ENCODE data around the gene HECW1. TPM values are rescaled to one million over a fixed set of nuclear protein-coding genes. Genes with fewer than 3 reads are reported as not detected.
"Not testable (repeated sequence)": the region's sequence is repeated elsewhere in the genome, so short reads cannot be mapped to it uniquely, and the experiment has no call there.

HECW1 gene
- polyA plus RNA-seq (2013, experiment 1 of 2) = 2.2 TPM
- 1.5 TPM for polyA plus RNA-seq (2013, experiment 2 of 2)

DNA sequence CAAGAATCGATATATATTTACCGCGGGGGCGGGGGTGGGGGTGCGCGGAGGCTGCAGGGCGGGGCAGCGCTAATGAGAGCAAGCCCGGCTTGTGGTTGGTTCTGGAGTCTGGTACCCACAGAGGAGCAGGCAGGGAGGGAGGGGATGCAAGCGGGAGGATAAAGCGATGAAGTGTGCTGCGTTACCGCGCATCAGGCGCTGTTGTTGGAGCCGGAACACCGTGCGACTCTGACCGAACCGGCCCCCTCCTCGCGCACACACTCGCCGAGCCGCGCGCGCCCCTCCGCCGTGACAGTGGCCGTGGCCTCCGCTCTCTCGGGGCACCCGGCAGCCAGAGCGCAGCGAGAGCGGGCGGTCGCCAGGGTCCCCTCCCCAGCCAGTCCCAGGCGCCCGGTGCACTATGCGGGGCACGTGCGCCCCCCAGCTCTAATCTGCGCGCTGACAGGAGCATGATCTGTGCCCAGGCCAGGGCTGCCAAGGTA is at the start of gene HECW1:
TSS of gene HECW1 (plus strand) at position 189 of the 482 bp plus-strand sequence. CDS start 131,259 bp downstream, outside the sequence.
- Histone ChIP-seq H3K18ac (ENCODE audit: low read length) (peak within 1 kb of the TSS; percentile 80), H3K4me2 (ENCODE audit: low read length) (peak within 1 kb of the TSS; percentile 53), H3K79me2 (ENCODE audit: control insufficient read depth, insufficient read depth, low read length) (no peaks in the 10 kb centered on the region), H3K79me1 (ENCODE audit: low read length) (no peaks in the 10 kb centered on the region), H3K27ac (ENCODE audit: low read depth, low read length) (peak within 1 kb of the TSS; percentile 53), H3K56ac (ENCODE audit: low read length) (peak within 1 kb of the TSS; percentile 80), H3K9ac (ENCODE audit: low read length) (peak within 1 kb of the TSS; percentile 80), H3K4me3 (ENCODE audit: low read length) (peak within 1 kb of the TSS; percentile 39), H2AK5ac (ENCODE audit: low read length) (no peak within 1 kb of the TSS), H2BK5ac (ENCODE audit: low read length) (no peak within 1 kb of the TSS), H3K4me1 (ENCODE audit: control insufficient read depth, low read depth, low read length) (peaks cover 3% of the 10 kb centered on the region), H2BK120ac (ENCODE audit: low read depth, low read length) (peak within 1 kb of the TSS; percentile 32), H4K5ac (ENCODE audit: low read length) (no peak within 1 kb of the TSS), H2BK15ac (replicated peaks; ENCODE audit: low read depth) (no peak within 1 kb of the TSS), H3K4ac (ENCODE audit: low read depth, low read length) (no peak within 1 kb of the TSS), H3K36me3 (ENCODE audit: control insufficient read depth, insufficient read depth, low read length) (no peaks in the 10 kb centered on the region), H3K27me3 (ENCODE audit: insufficient read depth, low read length, poor library complexity) (no peaks in the 10 kb centered on the region), H3K23ac (ENCODE audit: low read length) (no peak within 1 kb of the TSS), H4K8ac (ENCODE audit: low read depth, low read length) (no peak within 1 kb of the TSS)
- DNase-seq = peak; percentile 50
- no CpG with 5 or more reads among the region's 46 CpGs for WGBS (ENCODE audit: extremely low coverage, insufficient coverage, low lambda C conversion rate)

DNA sequence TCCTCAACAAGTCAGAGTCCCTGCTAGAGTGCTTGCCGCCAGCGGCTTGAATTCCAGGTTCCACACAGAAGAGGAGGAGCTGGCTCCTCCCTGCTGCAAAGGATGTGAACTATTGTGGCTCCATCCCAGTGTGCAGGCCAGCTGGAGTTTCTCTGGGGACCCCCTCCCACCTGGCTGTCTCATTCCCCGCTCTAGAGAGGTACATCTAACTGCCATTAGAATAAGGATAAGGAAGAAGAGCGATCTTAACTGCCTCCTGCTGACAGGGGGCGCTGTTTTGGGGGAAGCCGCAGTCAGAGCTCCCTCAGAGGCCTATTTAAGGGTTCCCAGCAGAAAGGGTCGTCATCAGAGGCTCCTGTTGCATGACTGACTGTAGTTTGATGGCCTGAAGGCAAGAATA is 40.8 kb upstream of the HECW1 start:
- H3K4me3 ChIP-seq (ENCODE audit: low read length) = no peak overlapping the region
- H3K4ac ChIP-seq (ENCODE audit: low read depth, low read length) = no peak overlapping the region
- no peaks in the 10 kb centered on the region for H3K27me3 ChIP-seq (ENCODE audit: insufficient read depth, low read length, poor library complexity)
- peaks cover 2% of the 10 kb centered on the region for H3K4me1 ChIP-seq (ENCODE audit: control insufficient read depth, low read depth, low read length)
- no peak overlapping the region for H2AK5ac ChIP-seq (ENCODE audit: low read length)
- H2BK5ac ChIP-seq (ENCODE audit: low read length) = peak overlapping the region; percentile 81
- DNase-seq = peak; percentile 86
- no peak overlapping the region for H3K27ac ChIP-seq (ENCODE audit: low read depth, low read length)
- no peaks in the 10 kb centered on the region for H3K79me2 ChIP-seq (ENCODE audit: control insufficient read depth, insufficient read depth, low read length)
- peak overlapping the region; percentile 50 for H3K9ac ChIP-seq (ENCODE audit: low read length)
- WGBS (ENCODE audit: extremely low coverage, insufficient coverage, low lambda C conversion rate) = no CpG with 5 or more reads among the region's 7 CpGs
- no peaks in the 10 kb centered on the region for H3K79me1 ChIP-seq (ENCODE audit: low read length)
- H3K23ac ChIP-seq (ENCODE audit: low read length) = no peak overlapping the region
- H3K4me2 ChIP-seq (ENCODE audit: low read length) = no peak overlapping the region
- H2BK120ac ChIP-seq (ENCODE audit: low read depth, low read length) = peak overlapping the region; percentile 89
- no peaks in the 10 kb centered on the region for H3K36me3 ChIP-seq (ENCODE audit: control insufficient read depth, insufficient read depth, low read length)
- peak overlapping the region; percentile 49 for H3K56ac ChIP-seq (ENCODE audit: low read length)
- H4K8ac ChIP-seq (ENCODE audit: low read depth, low read length) = peak overlapping the region; percentile 15
- peak overlapping the region; percentile 3 for H2BK15ac ChIP-seq (replicated peaks; ENCODE audit: low read depth)
- peak overlapping the region; percentile 78 for H3K18ac ChIP-seq (ENCODE audit: low read length)
- peak overlapping the region; percentile 99 for H4K5ac ChIP-seq (ENCODE audit: low read length)

DNA sequence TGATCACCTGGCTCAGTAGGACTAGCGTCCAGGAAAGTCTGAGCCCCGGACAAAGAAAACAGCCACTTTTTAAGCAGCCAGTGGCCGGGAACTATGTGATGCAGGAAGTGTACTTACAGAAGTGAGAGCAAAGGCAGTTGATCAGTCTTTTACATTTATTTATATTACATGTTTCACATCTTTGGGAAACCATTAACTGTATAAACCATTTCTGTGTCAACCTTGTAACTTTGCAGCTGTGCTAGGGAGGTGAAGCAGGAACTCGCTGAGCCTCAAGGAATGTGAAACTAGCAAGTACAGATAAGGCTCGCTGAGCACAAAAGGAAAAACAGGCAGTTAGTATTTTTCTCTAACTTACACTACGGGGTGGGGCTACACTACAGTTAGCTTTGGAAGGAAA is 39.9 kb upstream of the HECW1 start:
- H3K4me3 ChIP-seq (ENCODE audit: low read length) = no peak overlapping the region
- H3K79me2 ChIP-seq (ENCODE audit: control insufficient read depth, insufficient read depth, low read length) = no peaks in the 10 kb centered on the region
- H3K4me1 ChIP-seq (ENCODE audit: control insufficient read depth, low read depth, low read length) = peaks cover 2% of the 10 kb centered on the region
- DNase-seq = no peak
- H4K8ac ChIP-seq (ENCODE audit: low read depth, low read length) = no peak overlapping the region
- no peak overlapping the region for H2BK120ac ChIP-seq (ENCODE audit: low read depth, low read length)
- H2BK5ac ChIP-seq (ENCODE audit: low read length) = no peak overlapping the region
- no peak overlapping the region for H3K23ac ChIP-seq (ENCODE audit: low read length)
- no peak overlapping the region for H3K56ac ChIP-seq (ENCODE audit: low read length)
- no peak overlapping the region for H3K4me2 ChIP-seq (ENCODE audit: low read length)
- no CpG with 5 or more reads among the region's 6 CpGs for WGBS (ENCODE audit: extremely low coverage, insufficient coverage, low lambda C conversion rate)
- no peak overlapping the region for H3K9ac ChIP-seq (ENCODE audit: low read length)
- no peak overlapping the region for H3K27ac ChIP-seq (ENCODE audit: low read depth, low read length)
- H3K36me3 ChIP-seq (ENCODE audit: control insufficient read depth, insufficient read depth, low read length) = no peaks in the 10 kb centered on the region
- H2BK15ac ChIP-seq (replicated peaks; ENCODE audit: low read depth) = no peak overlapping the region
- no peaks in the 10 kb centered on the region for H3K79me1 ChIP-seq (ENCODE audit: low read length)
- H2AK5ac ChIP-seq (ENCODE audit: low read length) = no peak overlapping the region
- no peaks in the 10 kb centered on the region for H3K27me3 ChIP-seq (ENCODE audit: insufficient read depth, low read length, poor library complexity)
- H3K4ac ChIP-seq (ENCODE audit: low read depth, low read length) = peak overlapping the region; percentile 70
- no peak overlapping the region for H3K18ac ChIP-seq (ENCODE audit: low read length)
- no peak overlapping the region for H4K5ac ChIP-seq (ENCODE audit: low read length)

DNA sequence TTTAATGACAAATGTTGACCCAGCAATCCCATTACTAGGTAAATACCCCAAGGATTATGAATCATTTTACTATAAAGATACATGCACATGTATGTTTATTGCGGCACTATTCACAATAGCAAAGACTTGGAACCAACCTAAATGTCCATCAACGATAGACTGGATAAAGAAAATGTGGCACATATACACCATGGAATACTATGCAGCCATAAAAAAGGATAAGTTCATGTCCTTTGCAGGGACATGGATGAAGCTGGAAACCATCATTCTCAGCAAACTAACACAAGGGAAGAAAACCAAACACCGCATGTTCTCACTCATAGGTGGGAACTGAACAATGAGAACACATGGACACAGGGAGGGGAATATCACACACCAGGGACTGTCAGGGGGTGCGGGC is 38.6 kb upstream of the HECW1 start:
- H4K5ac ChIP-seq (ENCODE audit: low read length); DNase-seq; H3K23ac ChIP-seq (ENCODE audit: low read length); H3K4me1 ChIP-seq (ENCODE audit: control insufficient read depth, low read depth, low read length); H2BK5ac ChIP-seq (ENCODE audit: low read length); H3K79me2 ChIP-seq (ENCODE audit: control insufficient read depth, insufficient read depth, low read length); H2AK5ac ChIP-seq (ENCODE audit: low read length); H2BK15ac ChIP-seq (replicated peaks; ENCODE audit: low read depth); H3K4me2 ChIP-seq (ENCODE audit: low read length); H4K8ac ChIP-seq (ENCODE audit: low read depth, low read length); H2BK120ac ChIP-seq (ENCODE audit: low read depth, low read length); H3K4ac ChIP-seq (ENCODE audit: low read depth, low read length); H3K56ac ChIP-seq (ENCODE audit: low read length); H3K79me1 ChIP-seq (ENCODE audit: low read length); H3K9ac ChIP-seq (ENCODE audit: low read length); H3K18ac ChIP-seq (ENCODE audit: low read length); H3K27me3 ChIP-seq (ENCODE audit: insufficient read depth, low read length, poor library complexity); H3K4me3 ChIP-seq (ENCODE audit: low read length); H3K36me3 ChIP-seq (ENCODE audit: control insufficient read depth, insufficient read depth, low read length); H3K27ac ChIP-seq (ENCODE audit: low read depth, low read length): not testable (repeated sequence)
- WGBS (ENCODE audit: extremely low coverage, insufficient coverage, low lambda C conversion rate) = no CpG with 5 or more reads among the region's 4 CpGs

DNA sequence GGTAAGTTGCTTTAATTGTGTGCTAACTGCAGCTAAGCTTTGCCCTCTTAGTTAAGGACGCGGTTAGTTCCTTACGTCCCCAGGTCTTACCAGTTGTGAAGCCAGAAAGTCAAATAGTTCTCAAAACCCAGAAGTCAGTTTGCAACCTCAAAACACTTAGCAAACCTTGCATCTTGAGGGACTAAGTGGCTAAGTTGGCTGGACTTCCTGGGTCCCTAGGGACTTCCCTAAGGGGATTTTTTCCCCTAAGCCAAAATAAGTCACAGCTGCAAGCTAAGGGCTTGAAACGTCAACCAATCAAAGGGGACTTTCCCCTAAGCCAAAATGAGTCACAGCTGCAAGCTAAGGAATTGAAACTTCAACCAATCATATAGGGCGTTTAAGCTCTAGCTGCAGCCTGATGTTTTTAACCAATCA is 36.2 kb upstream of the HECW1 start:
- Histone ChIP-seq H3K23ac (ENCODE audit: low read length) (no peak overlapping the region), H3K4me1 (ENCODE audit: control insufficient read depth, low read depth, low read length) (peaks cover 3% of the 10 kb centered on the region), H2BK15ac (replicated peaks; ENCODE audit: low read depth) (no peak overlapping the region), H2AK5ac (ENCODE audit: low read length) (no peak overlapping the region), H3K4me2 (ENCODE audit: low read length) (no peak overlapping the region), H3K27me3 (ENCODE audit: insufficient read depth, low read length, poor library complexity) (no peaks in the 10 kb centered on the region), H2BK120ac (ENCODE audit: low read depth, low read length) (no peak overlapping the region), H4K5ac (ENCODE audit: low read length) (no peak overlapping the region), H3K4me3 (ENCODE audit: low read length) (no peak overlapping the region), H3K36me3 (ENCODE audit: control insufficient read depth, insufficient read depth, low read length) (no peaks in the 10 kb centered on the region), H3K9ac (ENCODE audit: low read length) (no peak overlapping the region), H3K4ac (ENCODE audit: low read depth, low read length) (no peak overlapping the region), H3K56ac (ENCODE audit: low read length) (no peak overlapping the region), H2BK5ac (ENCODE audit: low read length) (no peak overlapping the region), H3K27ac (ENCODE audit: low read depth, low read length) (no peak overlapping the region), H3K79me2 (ENCODE audit: control insufficient read depth, insufficient read depth, low read length) (no peaks in the 10 kb centered on the region), H4K8ac (ENCODE audit: low read depth, low read length) (no peak overlapping the region), H3K79me1 (ENCODE audit: low read length) (no peaks in the 10 kb centered on the region), H3K18ac (ENCODE audit: low read length) (no peak overlapping the region)
- DNase-seq = peak; percentile 37
- no CpG with 5 or more reads among the region's 5 CpGs for WGBS (ENCODE audit: extremely low coverage, insufficient coverage, low lambda C conversion rate)

DNA sequence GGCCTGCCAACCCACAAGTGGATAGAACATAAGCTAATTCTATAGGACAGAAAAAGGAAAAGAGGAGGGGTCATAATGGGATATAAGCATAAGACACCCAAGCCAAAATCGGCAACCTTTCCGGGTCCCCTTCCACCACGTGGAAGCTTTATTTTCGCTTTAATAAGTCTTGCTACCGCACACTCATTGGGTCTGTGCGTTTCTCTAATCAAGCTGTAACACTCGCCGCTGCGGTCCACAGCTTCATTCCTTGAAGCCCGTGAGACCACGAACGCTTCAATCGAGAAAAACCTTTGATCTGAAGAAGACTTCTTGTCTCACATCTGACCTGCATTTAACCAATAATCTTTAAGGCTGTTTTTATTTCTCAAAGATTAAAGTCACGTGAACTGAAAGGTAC is 35.8 kb upstream of the HECW1 start:
- Histone ChIP-seq H4K8ac (ENCODE audit: low read depth, low read length) (no peak overlapping the region), H3K56ac (ENCODE audit: low read length) (no peak overlapping the region), H3K79me1 (ENCODE audit: low read length) (no peaks in the 10 kb centered on the region), H3K23ac (ENCODE audit: low read length) (no peak overlapping the region), H3K4me1 (ENCODE audit: control insufficient read depth, low read depth, low read length) (peaks cover 1% of the 10 kb centered on the region), H3K27ac (ENCODE audit: low read depth, low read length) (no peak overlapping the region), H3K18ac (ENCODE audit: low read length) (no peak overlapping the region), H3K4ac (ENCODE audit: low read depth, low read length) (peak overlapping the region; percentile 7), H3K4me2 (ENCODE audit: low read length) (no peak overlapping the region), H3K79me2 (ENCODE audit: control insufficient read depth, insufficient read depth, low read length) (no peaks in the 10 kb centered on the region), H3K4me3 (ENCODE audit: low read length) (no peak overlapping the region), H2AK5ac (ENCODE audit: low read length) (no peak overlapping the region), H2BK120ac (ENCODE audit: low read depth, low read length) (no peak overlapping the region), H2BK15ac (replicated peaks; ENCODE audit: low read depth) (no peak overlapping the region), H3K9ac (ENCODE audit: low read length) (no peak overlapping the region), H4K5ac (ENCODE audit: low read length) (no peak overlapping the region), H3K27me3 (ENCODE audit: insufficient read depth, low read length, poor library complexity) (no peaks in the 10 kb centered on the region), H2BK5ac (ENCODE audit: low read length) (no peak overlapping the region), H3K36me3 (ENCODE audit: control insufficient read depth, insufficient read depth, low read length) (no peaks in the 10 kb centered on the region)
- no peak for DNase-seq
- WGBS (ENCODE audit: extremely low coverage, insufficient coverage, low lambda C conversion rate) = no CpG with 5 or more reads among the region's 14 CpGs

Measured in mesendoderm (in vitro differentiated cells).